Effector memory CD8-positive, alpha-beta T cell (primary cell): Measurements from ENCODE around the gene IL1RAPL2.
"Not testable (repeated sequence)": the region's sequence is repeated elsewhere in the genome, so short reads cannot be mapped to it uniquely, and the experiment has no call there.

Experiments
- ATAC-seq: fragments of 150-1000 bp; cut with Tn5 transposase; replicated peaks from 2 replicates; pipeline ENCODE4 v1.10.0; 2021; ENCODE audit warnings: mild to moderate bottlenecking, moderate library complexity
- DNase-seq, 3 experiments: peaks; one replicate each; pipeline ENCODE4 v3.0.0; 2021
- H3K27ac Mint-ChIP-seq, 2 donors: one replicate each; pipeline ENCODE4 v1.8.0; 2022; ENCODE audit warnings: mild to moderate bottlenecking in 2 of 2, mixed read lengths in 2 of 2, moderate library complexity in 2 of 2
- H3K27me3 Mint-ChIP-seq, 2 donors: one replicate each; pipeline ENCODE4 v1.8.0; 2022; ENCODE audit warnings: mixed read lengths in 2 of 2
- H3K36me3 Mint-ChIP-seq: one replicate; pipeline ENCODE4 v1.8.0; 2022; ENCODE audit warnings: mild to moderate bottlenecking, moderate library complexity, mixed read lengths; ENCODE audit not compliant: insufficient read depth
- H3K4me1 Mint-ChIP-seq, 2 donors: one replicate each; pipeline ENCODE4 v1.8.0; 2022; ENCODE audit warnings: low read depth in 2 of 2, mixed read lengths in 2 of 2
- H3K4me3 Mint-ChIP-seq, 2 donors: one replicate each; pipeline ENCODE4 v1.8.0; 2022; ENCODE audit warnings: mild to moderate bottlenecking in 2 of 2, mixed read lengths in 2 of 2, moderate library complexity in 2 of 2
- H3K9me3 Mint-ChIP-seq, 2 donors: one replicate each; pipeline ENCODE4 v1.8.0; 2022; ENCODE audit warnings: mixed read lengths in 2 of 2

IL1RAPL2 gene

GRCh38 chrX:105754286-105754964 lies 1188.4 kb downstream of the IL1RAPL2 start:
- no peaks in the 10 kb centered on the region for H3K27me3 Mint-ChIP-seq
- DNase-seq (no peak), ATAC-seq (no peak)
- peaks cover 0 to 6% of the 10 kb centered on the region in 2 donors for H3K9me3 Mint-ChIP-seq
- H3K4me3 Mint-ChIP-seq = no peak overlapping the region
- no peak overlapping the region for H3K27ac Mint-ChIP-seq
- H3K36me3 Mint-ChIP-seq = no peaks in the 10 kb centered on the region
- H3K4me1 Mint-ChIP-seq = no peaks in the 10 kb centered on the region

DNA sequence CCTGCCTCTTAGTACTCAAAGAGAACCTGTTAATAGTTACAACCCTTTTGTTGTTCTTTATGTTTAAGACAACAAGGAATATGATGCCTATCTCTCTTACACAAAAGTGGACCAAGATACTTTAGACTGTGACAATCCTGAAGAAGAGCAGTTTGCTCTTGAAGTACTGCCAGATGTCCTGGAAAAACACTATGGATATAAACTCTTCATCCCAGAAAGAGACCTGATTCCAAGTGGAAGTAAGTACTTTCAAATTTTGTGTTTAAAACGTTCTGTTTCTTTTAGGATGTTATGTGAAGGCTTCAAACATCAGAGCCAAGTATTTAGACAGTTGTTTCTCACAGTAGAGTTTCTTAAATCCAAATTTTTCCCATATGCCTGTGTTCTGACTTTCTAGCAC lies 1189.1 kb downstream of the IL1RAPL2 start:
- Mint-ChIP-seq H3K4me3 (no peak overlapping the region), H3K27me3 (no peaks in the 10 kb centered on the region), H3K9me3 (peaks cover 0 to 6% of the 10 kb centered on the region in 2 donors), H3K27ac (no peak overlapping the region), H3K36me3 (no peaks in the 10 kb centered on the region), H3K4me1 (no peaks in the 10 kb centered on the region)
- ATAC-seq (no peak), DNase-seq (no peak)

- no peaks in the 10 kb centered on the region for H3K36me3 Mint-ChIP-seq
- H3K27me3 Mint-ChIP-seq = no peaks in the 10 kb centered on the region
- ATAC-seq = no peak
- H3K4me1 Mint-ChIP-seq = no peaks in the 10 kb centered on the region
- DNase-seq = no peak
- peaks cover 0 to 2% of the 10 kb centered on the region in 2 donors for H3K9me3 Mint-ChIP-seq
- H3K27ac Mint-ChIP-seq = no peak overlapping the region
- no peak overlapping the region for H3K4me3 Mint-ChIP-seq
Observed at GRCh38 chrX:105758754-105759153, 1192.8 kb downstream of the IL1RAPL2 start.

DNA sequence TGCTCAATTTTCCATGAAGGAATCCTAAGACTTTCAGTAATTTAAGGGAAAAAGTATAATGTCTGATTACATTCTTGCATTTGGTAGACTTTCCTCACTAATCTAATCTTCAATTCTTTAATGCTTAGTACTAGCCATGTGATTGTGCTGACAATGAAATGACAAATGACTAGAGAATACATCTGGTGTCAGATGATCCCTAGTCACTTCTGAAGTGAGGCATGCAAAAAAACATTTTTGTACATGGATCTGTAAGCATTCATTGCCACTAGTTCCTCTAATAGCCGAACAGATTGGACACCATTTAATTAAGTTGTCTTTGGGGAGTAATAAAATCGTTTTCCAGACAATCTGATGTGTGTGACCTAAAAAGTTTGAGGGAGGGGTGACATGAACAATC lies 1193.6 kb downstream of the IL1RAPL2 start:
- Mint-ChIP-seq H3K36me3 (no peaks in the 10 kb centered on the region), H3K4me1 (no peaks in the 10 kb centered on the region), H3K9me3 (peaks cover 0 to 2% of the 10 kb centered on the region in 2 donors), H3K4me3 (no peak overlapping the region), H3K27ac (no peak overlapping the region), H3K27me3 (no peaks in the 10 kb centered on the region)
- DNase-seq (no peak), ATAC-seq (no peak)

GRCh38 chrX:105765691-105766090 lies 1199.7 kb downstream of the IL1RAPL2 start:
- no peak overlapping the region for H3K4me3 Mint-ChIP-seq
- H3K9me3 Mint-ChIP-seq = peaks cover 0 to 2% of the 10 kb centered on the region in 2 donors
- H3K27ac Mint-ChIP-seq = no peak overlapping the region
- no peaks in the 10 kb centered on the region for H3K27me3 Mint-ChIP-seq
- ATAC-seq = no peak
- no peaks in the 10 kb centered on the region for H3K36me3 Mint-ChIP-seq
- H3K4me1 Mint-ChIP-seq = no peaks in the 10 kb centered on the region
- no peak for DNase-seq

DNA sequence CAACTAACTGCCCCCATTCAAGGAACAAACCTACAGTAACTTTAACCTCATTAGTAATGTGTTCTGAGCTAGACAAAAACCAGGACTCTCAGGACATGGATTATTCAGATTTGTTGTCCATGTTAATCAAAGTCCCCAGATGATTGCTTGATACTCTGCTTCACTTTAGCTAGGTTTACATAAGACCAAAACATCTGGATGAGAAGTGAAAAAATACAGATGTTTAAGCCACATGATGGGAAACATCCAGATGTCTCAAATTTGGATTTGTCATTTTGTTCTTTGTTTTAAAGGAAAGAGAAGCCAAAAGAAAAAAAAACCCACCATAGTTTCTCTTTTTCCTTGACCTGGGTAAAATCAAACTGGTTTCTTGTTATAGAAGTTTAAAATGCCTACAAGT lies 1207.8 kb downstream of the IL1RAPL2 start:
- no peaks in the 10 kb centered on the region for H3K4me1 Mint-ChIP-seq
- no peak overlapping the region for H3K27ac Mint-ChIP-seq
- no peaks in the 10 kb centered on the region for H3K36me3 Mint-ChIP-seq
- peaks cover 2 to 11% of the 10 kb centered on the region in 2 donors for H3K9me3 Mint-ChIP-seq
- no peaks in the 10 kb centered on the region for H3K27me3 Mint-ChIP-seq
- H3K4me3 Mint-ChIP-seq = no peak overlapping the region
- DNase-seq = no peak
- ATAC-seq = no peak

- Mint-ChIP-seq H3K36me3 (no peaks in the 10 kb centered on the region), H3K27ac (no peak overlapping the region), H3K4me1 (no peaks in the 10 kb centered on the region), H3K4me3 (no peak overlapping the region), H3K27me3 (no peaks in the 10 kb centered on the region), H3K9me3 (peaks cover 2 to 11% of the 10 kb centered on the region in 2 donors)
- ATAC-seq (no peak), DNase-seq (no peak)
Observed at GRCh38 chrX:105775679-105776078, 1209.7 kb downstream of the IL1RAPL2 start.

- Mint-ChIP-seq H3K27ac (no peak overlapping the region), H3K4me1 (no peaks in the 10 kb centered on the region), H3K36me3 (no peaks in the 10 kb centered on the region), H3K9me3 (no peaks in the 10 kb centered on the region), H3K27me3 (no peaks in the 10 kb centered on the region), H3K4me3 (no peak overlapping the region)
- ATAC-seq (no peak), DNase-seq (no peak)
Observed at GRCh38 chrX:105781804-105782203, 1215.8 kb downstream of the IL1RAPL2 start.

- H3K4me3 Mint-ChIP-seq, H3K27ac Mint-ChIP-seq, DNase-seq, H3K27me3 Mint-ChIP-seq, H3K36me3 Mint-ChIP-seq, H3K4me1 Mint-ChIP-seq, ATAC-seq, H3K9me3 Mint-ChIP-seq: not testable (repeated sequence)
Observed at GRCh38 chrX:105796877-105797276, 1230.9 kb downstream of the IL1RAPL2 start.

DNA sequence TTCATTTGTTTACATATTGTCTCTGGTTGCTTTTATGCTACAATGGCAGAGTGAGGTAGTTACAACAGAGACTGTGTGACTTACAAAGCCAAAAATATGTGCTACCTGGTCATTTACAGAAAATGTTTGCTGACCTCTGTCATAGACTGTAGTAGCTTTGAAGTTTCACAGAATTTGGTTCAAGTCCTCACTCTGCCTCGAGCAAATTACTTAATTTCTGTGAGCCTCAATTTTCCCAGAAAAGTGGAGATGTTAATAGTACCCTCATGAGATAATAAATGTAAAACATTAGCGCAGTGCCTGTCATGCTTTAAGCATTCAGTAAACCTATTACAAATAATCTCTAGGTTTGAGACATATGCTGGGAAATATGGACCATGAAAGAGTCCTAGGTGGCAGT lies 1237.9 kb downstream of the IL1RAPL2 start:
- no peaks in the 10 kb centered on the region for H3K36me3 Mint-ChIP-seq
- ATAC-seq = no peak
- no peaks in the 10 kb centered on the region for H3K4me1 Mint-ChIP-seq
- H3K9me3 Mint-ChIP-seq = peaks cover 2 to 9% of the 10 kb centered on the region in 2 donors
- DNase-seq = no peak
- no peak overlapping the region for H3K27ac Mint-ChIP-seq
- H3K27me3 Mint-ChIP-seq = no peaks in the 10 kb centered on the region
- H3K4me3 Mint-ChIP-seq = no peak overlapping the region

GRCh38 chrX:105805655-105806054 lies 1239.7 kb downstream of the IL1RAPL2 start:
- DNase-seq, H3K4me1 Mint-ChIP-seq, H3K4me3 Mint-ChIP-seq, ATAC-seq, H3K36me3 Mint-ChIP-seq, H3K27me3 Mint-ChIP-seq, H3K27ac Mint-ChIP-seq, H3K9me3 Mint-ChIP-seq: not testable (repeated sequence)

- no peaks in the 10 kb centered on the region for H3K27me3 Mint-ChIP-seq
- DNase-seq = no peak
- peaks cover 0 to 2% of the 10 kb centered on the region in 2 donors for H3K9me3 Mint-ChIP-seq
- H3K4me3 Mint-ChIP-seq = no peak overlapping the region
- ATAC-seq = no peak
- H3K4me1 Mint-ChIP-seq = no peaks in the 10 kb centered on the region
- no peaks in the 10 kb centered on the region for H3K36me3 Mint-ChIP-seq
- H3K27ac Mint-ChIP-seq = no peak overlapping the region
Observed at GRCh38 chrX:105816517-105816916, 1250.5 kb downstream of the IL1RAPL2 start.
